GM06990 (cell line): ENCODE results near the gene THEM4.

Experiments
- DNase-seq: peaks from one replicate; pipeline ENCODE4 v3.0.0-alpha.2; 2011; ENCODE audit not compliant: insufficient read length; ENCODE audit errors: extremely low read depth
- H3K27me3 ChIP-seq: replicated peaks from 2 replicates; pipeline ENCODE4 v1.6.0; 2011; ENCODE audit warnings: low read length; ENCODE audit not compliant: control insufficient read depth, insufficient read depth
- H3K36me3 ChIP-seq: 2 replicates; pipeline ENCODE4 v1.5.1; 2011; ENCODE audit warnings: low read length; ENCODE audit not compliant: control insufficient read depth, insufficient read depth
- H3K4me3 ChIP-seq: replicated peaks from 2 replicates; pipeline ENCODE4 v1.5.1; 2011; ENCODE audit warnings: low read depth, mild to moderate bottlenecking, control low read depth, low read length
- CTCF ChIP-seq: IDR thresholded peaks from 2 replicates; pipeline ENCODE4 v1.5.1; 2011; ENCODE audit warnings: low read length, control low read depth, mild to moderate bottlenecking, inconsistent platforms; ENCODE audit not compliant: insufficient read depth, poor library complexity, severe bottlenecking

The THEM4 gene

GRCh38 chr1:151949371-151950193, 40.3 kb upstream of the THEM4 start:
- TF ChIP-seq CTCF, result no peak
- Histone ChIP-seq H3K4me3 (no peak overlapping the region), H3K27me3 (peaks cover 2% of the 10 kb centered on the region), H3K36me3 (no peaks in the 10 kb centered on the region)
- DNase-seq, result no peak

GRCh38 chr1:151948506-151948905, 39.2 kb upstream of the THEM4 start:
- no peak for TF ChIP-seq CTCF
- Histone ChIP-seq H3K4me3 (no peak overlapping the region), H3K36me3 (no peaks in the 10 kb centered on the region), H3K27me3 (peaks cover 2% of the 10 kb centered on the region)
- DNase-seq, result no peak

- Histone ChIP-seq H3K27me3 (peaks cover 2% of the 10 kb centered on the region), H3K36me3 (no peaks in the 10 kb centered on the region), H3K4me3 (no peak overlapping the region)
- no peak for DNase-seq
- TF ChIP-seq CTCF, result no peak
Observed at GRCh38 chr1:151947140-151947539, 37.8 kb upstream of the THEM4 start.

GRCh38 chr1:151945725-151946722, 36.7 kb upstream of the THEM4 start:
- H3K36me3 ChIP-seq, result no peaks in the 10 kb centered on the region
- peaks cover 2% of the 10 kb centered on the region for H3K27me3 ChIP-seq
- no peak overlapping the region for H3K4me3 ChIP-seq
- DNase-seq, result peak; percentile 24
- no peak for TF ChIP-seq CTCF

GRCh38 chr1:151944857-151945575, 35.7 kb upstream of the THEM4 start:
- DNase-seq, result no peak
- Histone ChIP-seq H3K36me3 (no peaks in the 10 kb centered on the region), H3K4me3 (no peak overlapping the region), H3K27me3 (peaks cover 2% of the 10 kb centered on the region)
- TF ChIP-seq CTCF, result no peak
